HL-60/S4 (cell line): Measurements from ENCODE around the gene RARG.
"Not testable (repeated sequence)": the region's sequence is repeated elsewhere in the genome, so short reads cannot be mapped to it uniquely, and the experiment has no call there.

Source experiments
- in situ Hi-C: fragments of 300-500 bp; cut with MboI; formaldehyde crosslinking; loops from 2 replicates; pipeline ENCODE4 v1.14.3; 2022; ENCODE audit warnings: low sequenced_read_pairs

The RARG gene

GRCh38 chr12:53173085-53173715 is 58.8 kb downstream of the RARG start:
- in situ Hi-C loops, result no loop called here

DNA sequence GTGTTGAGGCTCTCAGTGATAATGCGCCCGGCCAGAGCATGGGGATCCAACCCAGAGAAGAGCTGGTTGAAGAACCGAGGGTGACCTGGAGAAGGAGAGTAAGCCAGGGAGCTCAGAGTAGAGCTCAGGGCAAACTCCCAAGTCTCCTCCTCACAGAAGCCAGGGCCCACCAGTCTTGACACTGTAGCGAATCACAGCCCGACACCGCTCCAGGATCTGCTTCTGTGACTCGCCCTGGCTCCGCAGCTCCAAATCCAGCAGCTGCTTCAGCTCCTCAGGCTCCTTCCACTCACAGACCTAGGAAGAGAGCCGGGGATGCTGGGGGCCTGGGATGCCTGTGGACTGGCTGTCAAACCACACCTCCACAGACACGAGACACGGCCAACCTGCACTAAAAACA is 59.7 kb downstream of the RARG start:
- in situ Hi-C loops, result no loop called here

GRCh38 chr12:53171725-53172329 is 60.2 kb downstream of the RARG start:
- in situ Hi-C loops, result no loop called here

- in situ Hi-C loops, result no loop called here
These were observed 60.9 kb downstream of the RARG start for GRCh38 chr12:53170876-53171724.

DNA sequence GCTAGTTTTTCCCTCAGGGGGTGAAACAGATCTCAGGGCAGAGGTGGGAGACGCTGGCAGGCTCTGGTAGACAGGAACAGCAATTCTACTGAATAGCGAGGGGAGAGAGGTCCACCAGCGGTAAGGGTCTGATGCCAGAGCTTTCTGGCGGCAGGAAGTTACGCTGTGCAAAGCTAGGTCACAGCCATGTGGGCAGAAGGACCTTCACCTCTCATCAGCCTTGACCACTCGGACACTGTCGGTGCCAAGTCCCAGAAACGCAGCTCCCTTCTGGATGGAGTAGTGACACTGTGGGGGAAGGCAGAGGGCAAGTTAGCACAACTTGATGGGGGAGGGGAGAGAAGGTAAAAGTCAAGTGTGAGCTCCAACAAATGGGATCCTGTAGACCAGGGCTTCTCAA is 61.8 kb downstream of the RARG start:
- in situ Hi-C loops, result no loop called here

GRCh38 chr12:53169644-53170043 is 62.4 kb downstream of the RARG start:
- in situ Hi-C loops, result no loop called here

DNA sequence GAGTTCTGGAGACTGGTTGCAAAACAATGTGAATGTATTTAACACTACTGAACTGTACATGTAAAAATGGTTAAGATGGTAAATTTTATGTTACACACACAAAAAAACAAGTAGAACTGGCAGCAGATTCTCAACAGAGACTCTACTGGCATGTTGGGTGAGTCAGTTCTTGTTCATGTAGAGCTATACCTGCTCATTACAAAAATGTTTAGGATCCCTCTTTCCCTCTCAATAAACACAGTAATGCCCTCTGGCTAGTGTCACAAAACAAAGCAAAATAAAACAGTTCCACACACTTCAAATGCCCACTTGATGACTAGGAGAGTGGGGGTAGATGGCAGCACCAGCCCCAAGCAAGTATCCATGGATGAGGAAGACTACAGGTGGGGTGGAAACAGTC is 65.2 kb downstream of the RARG start:
- in situ Hi-C loops, result no loop called here

DNA sequence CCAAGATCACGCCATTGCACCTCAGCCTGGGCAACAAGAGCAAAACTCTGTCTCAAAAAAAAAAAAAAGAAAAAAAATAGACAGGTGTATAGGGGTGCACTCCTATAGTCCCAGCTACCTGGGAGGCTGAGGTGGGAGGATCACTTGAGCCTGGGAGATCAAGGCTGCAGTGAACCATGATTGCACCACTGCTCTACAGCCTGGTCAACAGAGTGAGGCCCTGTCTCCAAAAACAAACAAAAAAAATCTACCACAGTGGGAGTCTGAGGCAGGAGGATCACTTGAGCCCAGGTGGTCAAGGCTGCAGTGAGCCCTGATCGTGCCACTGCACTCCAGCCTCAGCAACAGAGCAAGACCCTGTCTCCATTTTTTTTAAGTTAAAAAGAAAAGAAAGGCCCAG is 69.0 kb downstream of the RARG start:
- in situ Hi-C loops, result not testable (repeated sequence)

- in situ Hi-C loops, result no loop called here
These were observed 70.7 kb downstream of the RARG start for GRCh38 chr12:53161119-53161911.

- in situ Hi-C loops, result no loop called here
These were observed 71.3 kb downstream of the RARG start for GRCh38 chr12:53160673-53161072.
